Measurements from ENCODE around the gene MYO3B.

MYO3B gene

DNA sequence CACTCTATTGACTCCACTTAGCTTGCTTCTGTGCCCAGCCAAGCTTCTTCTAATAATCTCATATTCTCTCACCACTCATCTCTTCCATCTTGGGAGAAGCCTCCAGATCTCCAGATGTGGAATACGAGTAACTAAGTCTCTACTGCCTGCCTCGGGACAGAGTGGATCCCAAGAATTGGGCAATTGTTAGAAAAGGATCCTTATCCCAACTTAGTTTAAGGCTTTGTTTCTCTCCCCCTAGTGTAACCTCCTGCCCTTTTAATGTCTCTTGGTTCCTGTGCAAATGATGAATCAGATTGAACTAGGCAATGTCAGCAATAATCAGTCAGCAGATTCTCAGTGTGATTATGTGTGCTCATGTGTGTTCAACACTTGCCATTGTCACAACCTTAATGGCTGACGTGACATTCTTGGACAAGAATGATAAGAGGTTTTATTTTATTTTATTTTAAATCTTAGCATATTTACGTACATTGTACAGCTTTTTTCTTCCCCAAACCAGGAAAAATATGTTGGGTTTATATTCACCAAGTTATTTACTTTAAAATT, 59.7 kb downstream of the MYO3B start:
- no peak overlapping the region for H3K27ac ChIP-seq (ENCODE audit: extremely low read depth, low read depth, low read length)
- H3K4me3 ChIP-seq (ENCODE audit: low read depth, low read length) = no peak overlapping the region
- CTCF ChIA-PET = interaction anchor here (0.6 to 3.3 kb wide), 11 partner anchors 11 to 799 kb away, joined by 3 to 18 read pairs (median 4); no protein-coding TSS in a partner anchor
- no peaks in the 10 kb centered on the region for H3K4me1 ChIP-seq (ENCODE audit: control insufficient read depth, insufficient read depth, low read length)
- no peaks in the 10 kb centered on the region for H3K9me3 ChIP-seq (ENCODE audit: control insufficient read depth, insufficient read depth, low read depth, low read length)
- H3K36me3 ChIP-seq (ENCODE audit: control insufficient read depth in 2 of 2, insufficient read depth in 1 of 2, low read length in 2 of 2) = no peaks in the 10 kb centered on the region
- POLR2A ChIA-PET = interaction anchor here (0.7 kb wide), 2 partner anchors 79 to 132 kb away, joined by 3 read pairs; no protein-coding TSS in a partner anchor
- no peak for TF ChIP-seq ZNF837 (tag by site-specific recombination; IDR thresholded peaks at IDR 0.05)
- TF ChIP-seq, protein P1, sequence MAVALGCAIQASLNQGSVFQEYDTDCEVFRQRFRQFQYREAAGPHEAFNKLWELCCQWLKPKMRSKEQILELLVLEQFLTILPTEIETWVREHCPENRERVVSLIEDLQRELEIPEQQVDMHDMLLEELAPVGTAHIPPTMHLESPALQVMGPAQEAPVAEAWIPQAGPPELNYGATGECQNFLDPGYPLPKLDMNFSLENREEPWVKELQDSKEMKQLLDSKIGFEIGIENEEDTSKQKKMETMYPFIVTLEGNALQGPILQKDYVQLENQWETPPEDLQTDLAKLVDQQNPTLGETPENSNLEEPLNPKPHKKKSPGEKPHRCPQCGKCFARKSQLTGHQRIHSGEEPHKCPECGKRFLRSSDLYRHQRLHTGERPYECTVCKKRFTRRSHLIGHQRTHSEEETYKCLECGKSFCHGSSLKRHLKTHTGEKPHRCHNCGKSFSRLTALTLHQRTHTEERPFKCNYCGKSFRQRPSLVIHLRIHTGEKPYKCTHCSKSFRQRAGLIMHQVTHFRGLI (tag by site-specific recombination; IDR thresholded peaks at IDR 0.05) = no peak
- TF ChIP-seq, protein P2, sequence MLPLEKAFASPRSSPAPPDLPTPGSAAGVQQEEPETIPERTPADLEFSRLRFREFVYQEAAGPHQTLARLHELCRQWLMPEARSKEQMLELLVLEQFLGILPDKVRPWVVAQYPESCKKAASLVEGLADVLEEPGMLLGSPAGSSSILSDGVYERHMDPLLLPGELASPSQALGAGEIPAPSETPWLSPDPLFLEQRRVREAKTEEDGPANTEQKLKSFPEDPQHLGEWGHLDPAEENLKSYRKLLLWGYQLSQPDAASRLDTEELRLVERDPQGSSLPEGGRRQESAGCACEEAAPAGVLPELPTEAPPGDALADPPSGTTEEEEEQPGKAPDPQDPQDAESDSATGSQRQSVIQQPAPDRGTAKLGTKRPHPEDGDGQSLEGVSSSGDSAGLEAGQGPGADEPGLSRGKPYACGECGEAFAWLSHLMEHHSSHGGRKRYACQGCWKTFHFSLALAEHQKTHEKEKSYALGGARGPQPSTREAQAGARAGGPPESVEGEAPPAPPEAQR (tag by site-specific recombination; IDR thresholded peaks at IDR 0.05) = no peak
- TF ChIP-seq ZNF394 (tag by site-specific recombination; IDR thresholded peaks at IDR 0.05; ENCODE audit: borderline replicate concordance) = no peak

DNA sequence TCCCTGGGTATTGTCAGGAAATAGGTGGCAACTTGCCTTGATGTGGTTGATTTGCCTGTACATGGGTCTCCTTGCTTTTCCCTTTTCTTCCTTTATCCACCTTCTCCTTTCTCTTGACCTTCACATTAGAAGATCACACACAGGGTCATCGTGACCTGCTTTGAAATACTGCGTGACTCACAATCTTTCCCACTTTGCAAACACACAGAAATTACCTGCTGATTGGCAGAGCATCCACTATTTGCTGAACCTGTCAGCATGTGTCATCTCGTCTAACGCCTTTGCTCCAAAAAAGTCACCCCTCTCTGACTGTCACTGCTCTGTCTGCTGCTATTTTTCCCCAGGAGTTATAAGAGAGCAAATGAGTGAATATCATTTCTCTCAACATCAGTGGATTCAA, 60.8 kb downstream of the MYO3B start:
- Histone ChIP-seq H3K9me3 (ENCODE audit: control insufficient read depth, insufficient read depth, low read depth, low read length) (no peaks in the 10 kb centered on the region), H3K27ac (ENCODE audit: extremely low read depth, low read depth, low read length) (no peak overlapping the region), H3K4me3 (ENCODE audit: low read depth, low read length) (no peak overlapping the region), H3K36me3 (ENCODE audit: control insufficient read depth in 2 of 2, insufficient read depth in 1 of 2, low read length in 2 of 2) (no peaks in the 10 kb centered on the region), H3K4me1 (ENCODE audit: control insufficient read depth, insufficient read depth, low read length) (no peaks in the 10 kb centered on the region)
- POLR2A ChIA-PET = no interaction called here
- CTCF ChIA-PET = interaction anchor here (1.0 kb wide), 1 partner anchor 17 kb away, joined by 4 read pairs; no protein-coding TSS in a partner anchor
- TF ChIP-seq ZNF623 (tag by site-specific recombination; IDR thresholded peaks at IDR 0.05) (no peak), ZNF658 (tag by site-specific recombination; IDR thresholded peaks at IDR 0.05) (no peak), HOXA7 (CRISPR knock-in tag; IDR thresholded peaks at IDR 0.05; ENCODE audit: borderline replicate concordance) (no peak), ZXDB (tag by site-specific recombination; IDR thresholded peaks at IDR 0.05) (no peak), ZNF221 (tag by site-specific recombination; IDR thresholded peaks at IDR 0.05; ENCODE audit: borderline replicate concordance) (no peak), ZFHX2 (tag by site-specific recombination; conservative IDR thresholded peaks at IDR 0.05) (no peak), ZNF501 (tag by site-specific recombination; IDR thresholded peaks at IDR 0.05) (no peak), ZNF843 (tag by site-specific recombination; IDR thresholded peaks at IDR 0.05) (no peak), OSR2 (tag by site-specific recombination; IDR thresholded peaks at IDR 0.05) (no peak), ZSCAN4 (tag by site-specific recombination; IDR thresholded peaks at IDR 0.05) (no peak), ZNF157 (tag by site-specific recombination; IDR thresholded peaks at IDR 0.05) (no peak), ZNF510 (tag by site-specific recombination; IDR thresholded peaks at IDR 0.05; ENCODE audit: insufficient replicate concordance) (no peak), ZNF626 (tag by site-specific recombination; IDR thresholded peaks at IDR 0.05) (no peak), ZNF10 (tag by site-specific recombination; IDR thresholded peaks at IDR 0.05) (no peak)
- TF ChIP-seq, protein P3, sequence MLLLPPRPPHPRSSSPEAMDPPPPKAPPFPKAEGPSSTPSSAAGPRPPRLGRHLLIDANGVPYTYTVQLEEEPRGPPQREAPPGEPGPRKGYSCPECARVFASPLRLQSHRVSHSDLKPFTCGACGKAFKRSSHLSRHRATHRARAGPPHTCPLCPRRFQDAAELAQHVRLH (tag by site-specific recombination; IDR thresholded peaks at IDR 0.05) = no peak
- TF ChIP-seq, protein P2 (tag by site-specific recombination; IDR thresholded peaks at IDR 0.05) = no peak

All from HEK293 (cell line).